DMS53 treated with DMSO at 0.1 percent for 48 hours (cell line): ENCODE measurements around the gene SEMA6D.

Experiments
- DNase-seq: peaks from one replicate; lab custom pipeline; 2025; ENCODE audit not compliant: unreplicated experiment; lab: John Stamatoyannopoulos, UW

The SEMA6D gene

GRCh38 chr15:47820747-47821319 is 103.5 kb downstream of the SEMA6D start:
- DNase-seq, result peak; percentile 24

- no peak for DNase-seq
Observed at GRCh38 chr15:47822048-47822447, 104.7 kb downstream of the SEMA6D start.
